ENCODE data around the gene PMIS2. TPM values are rescaled to one million over a fixed set of nuclear protein-coding genes. Genes with fewer than 3 reads are reported as not detected.

The PMIS2 gene
- not detected for total RNA-seq
- long read RNA-seq = 0 reads

DNA sequence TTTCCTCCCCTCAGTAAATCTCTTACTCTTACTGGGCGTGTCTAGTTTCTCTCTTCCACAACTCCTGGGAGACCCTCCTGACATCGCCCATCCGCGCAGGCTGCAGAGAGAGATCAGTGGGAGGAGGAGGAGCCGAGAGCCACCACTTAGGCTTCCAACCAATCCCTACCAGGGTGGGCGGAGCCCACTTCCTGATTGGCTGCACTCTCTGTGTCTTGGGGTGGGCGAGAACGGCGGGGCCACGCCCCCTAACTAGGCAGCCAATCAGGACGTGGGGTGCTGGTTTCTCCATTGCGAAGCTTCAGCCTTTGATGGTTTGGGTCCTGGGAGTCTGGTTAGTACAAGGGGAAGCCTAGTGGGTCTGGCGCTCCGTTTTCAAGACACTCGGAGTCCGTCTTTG is at the start of gene PMIS2:
Gene PMIS2, plus strand, starts transcription at position 326 of the 400 bp plus-strand sequence. CDS start 87 bp downstream, outside the sequence.
- Histone ChIP-seq H3K27me3 (no peaks in the 10 kb centered on the region), H3K27ac (no peak within 1 kb of the TSS), H3K36me3 (no peaks in the 10 kb centered on the region), H3K4me1 (no peaks in the 10 kb centered on the region), H3K4me3 (no peak within 1 kb of the TSS), H3K9me3 (no peaks in the 10 kb centered on the region)
- TF ChIP-seq, protein P1, sequence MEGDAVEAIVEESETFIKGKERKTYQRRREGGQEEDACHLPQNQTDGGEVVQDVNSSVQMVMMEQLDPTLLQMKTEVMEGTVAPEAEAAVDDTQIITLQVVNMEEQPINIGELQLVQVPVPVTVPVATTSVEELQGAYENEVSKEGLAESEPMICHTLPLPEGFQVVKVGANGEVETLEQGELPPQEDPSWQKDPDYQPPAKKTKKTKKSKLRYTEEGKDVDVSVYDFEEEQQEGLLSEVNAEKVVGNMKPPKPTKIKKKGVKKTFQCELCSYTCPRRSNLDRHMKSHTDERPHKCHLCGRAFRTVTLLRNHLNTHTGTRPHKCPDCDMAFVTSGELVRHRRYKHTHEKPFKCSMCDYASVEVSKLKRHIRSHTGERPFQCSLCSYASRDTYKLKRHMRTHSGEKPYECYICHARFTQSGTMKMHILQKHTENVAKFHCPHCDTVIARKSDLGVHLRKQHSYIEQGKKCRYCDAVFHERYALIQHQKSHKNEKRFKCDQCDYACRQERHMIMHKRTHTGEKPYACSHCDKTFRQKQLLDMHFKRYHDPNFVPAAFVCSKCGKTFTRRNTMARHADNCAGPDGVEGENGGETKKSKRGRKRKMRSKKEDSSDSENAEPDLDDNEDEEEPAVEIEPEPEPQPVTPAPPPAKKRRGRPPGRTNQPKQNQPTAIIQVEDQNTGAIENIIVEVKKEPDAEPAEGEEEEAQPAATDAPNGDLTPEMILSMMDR (IDR thresholded peaks at IDR 0.05) = no peak
- ATAC-seq (no peak), DNase-seq (no peak)
- intact Hi-C loops (cut with DNase I) = no loop called here

DNA sequence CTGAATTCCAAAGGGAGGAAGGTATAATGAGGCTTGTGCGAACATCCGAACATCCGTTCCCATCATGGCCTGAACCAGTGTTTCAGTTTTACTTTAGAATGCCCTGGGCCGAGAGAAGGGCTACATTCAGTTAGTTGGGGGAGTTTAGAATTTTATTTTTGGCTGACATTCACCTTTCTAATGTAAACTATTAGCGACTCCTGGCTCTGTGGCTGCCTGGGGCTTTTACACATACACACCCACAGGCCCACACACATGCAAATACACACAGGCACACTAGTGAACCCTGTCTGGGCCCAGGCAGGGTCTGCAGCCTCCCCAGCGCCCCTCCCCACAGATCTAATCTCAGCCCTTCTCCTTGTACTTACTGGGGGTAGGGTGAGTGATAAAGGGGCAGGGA is 46.7 kb upstream of the PMIS2 start:
- intact Hi-C loops (cut with DNase I) = no loop called here
- H3K4me1 ChIP-seq = no peaks in the 10 kb centered on the region
- TF ChIP-seq, protein P1 (IDR thresholded peaks at IDR 0.05) = no peak
- H3K27me3 ChIP-seq = peaks cover 4% of the 10 kb centered on the region
- DNase-seq (no peak), ATAC-seq (no peak)
- no peaks in the 10 kb centered on the region for H3K9me3 ChIP-seq
- no peak overlapping the region for H3K4me3 ChIP-seq
- H3K36me3 ChIP-seq = no peaks in the 10 kb centered on the region
- no peak overlapping the region for H3K27ac ChIP-seq

DNA sequence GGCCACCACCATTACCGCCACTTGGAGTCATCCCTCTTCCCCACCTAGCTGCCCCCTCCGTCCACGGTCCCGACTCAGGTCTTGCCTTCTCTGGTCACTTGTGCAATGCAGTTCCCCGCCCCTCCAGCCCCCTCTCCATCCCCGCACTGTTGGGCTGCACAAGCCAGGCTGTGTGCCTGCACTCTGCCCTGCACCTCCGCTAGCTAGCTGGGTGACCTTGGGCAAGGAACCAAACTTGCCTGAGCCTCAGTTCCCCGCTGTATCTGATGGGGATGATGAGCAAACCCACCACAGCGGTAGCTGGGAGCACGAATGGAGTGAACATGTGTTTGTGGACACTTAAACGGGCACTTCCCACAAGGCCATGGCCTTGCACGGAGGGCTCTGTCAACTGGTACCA is 46.1 kb upstream of the PMIS2 start:
- Histone ChIP-seq H3K4me1 (no peaks in the 10 kb centered on the region), H3K27ac (no peak overlapping the region), H3K36me3 (no peaks in the 10 kb centered on the region), H3K9me3 (no peaks in the 10 kb centered on the region), H3K4me3 (no peak overlapping the region), H3K27me3 (no peaks in the 10 kb centered on the region)
- no peak for ATAC-seq
- intact Hi-C loops (cut with DNase I) = no loop called here
- TF ChIP-seq, protein P1 (IDR thresholded peaks at IDR 0.05) = no peak
- DNase-seq = no peak

DNA sequence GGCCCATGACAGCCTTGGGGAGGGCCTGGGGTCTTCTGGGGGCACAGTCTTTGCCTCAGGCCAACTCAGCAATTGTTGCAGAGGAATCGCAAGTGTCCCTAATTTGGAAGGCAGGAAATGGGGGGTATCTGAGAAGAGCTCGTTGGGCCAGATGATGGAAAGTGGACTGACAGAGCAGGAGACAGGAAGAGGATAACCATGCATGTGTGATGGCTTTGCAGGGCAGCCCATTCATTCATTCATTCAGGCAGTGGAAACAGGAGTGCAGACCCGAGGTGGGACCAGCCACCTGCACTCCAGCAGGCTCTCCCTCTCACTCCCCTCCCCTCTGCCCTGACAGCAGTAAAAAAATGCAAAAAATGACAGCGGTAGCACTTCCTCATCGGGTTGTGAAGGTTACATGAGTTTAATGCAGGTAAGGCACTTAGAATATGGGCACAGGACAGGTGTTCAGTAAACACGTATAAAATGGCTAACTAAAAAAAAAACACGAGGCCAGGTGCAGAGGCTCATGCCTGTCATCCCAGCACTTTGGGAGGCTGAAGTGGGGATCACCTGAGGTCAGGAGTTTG is 45.5 kb upstream of the PMIS2 start:
- no peaks in the 10 kb centered on the region for H3K4me1 ChIP-seq
- H3K36me3 ChIP-seq = no peaks in the 10 kb centered on the region
- no peak overlapping the region for H3K4me3 ChIP-seq
- DNase-seq (no peak), ATAC-seq (no peak)
- no peaks in the 10 kb centered on the region for H3K9me3 ChIP-seq
- no peaks in the 10 kb centered on the region for H3K27me3 ChIP-seq
- TF ChIP-seq, protein P1 (IDR thresholded peaks at IDR 0.05) = no peak
- intact Hi-C loops (cut with DNase I) = no loop called here
- no peak overlapping the region for H3K27ac ChIP-seq

DNA sequence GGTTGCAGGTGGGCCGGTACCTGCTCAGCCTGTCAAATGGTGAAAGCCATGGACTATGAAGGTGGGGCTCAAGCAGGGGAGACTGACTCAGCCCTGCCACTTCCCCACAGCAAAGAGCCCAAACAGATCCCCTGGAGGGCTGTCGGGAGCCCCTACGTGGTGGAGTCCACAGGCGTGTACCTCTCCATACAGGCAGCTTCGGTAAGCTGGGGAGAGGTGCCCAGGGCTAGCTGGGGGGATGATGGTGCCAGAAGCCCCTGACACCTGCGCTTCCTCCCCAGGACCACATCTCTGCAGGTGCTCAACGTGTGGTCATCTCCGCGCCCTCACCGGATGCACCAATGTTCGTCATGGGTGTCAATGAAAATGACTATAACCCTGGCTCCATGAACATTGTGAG is 43.8 kb upstream of the PMIS2 start:
- H3K9me3 ChIP-seq = no peaks in the 10 kb centered on the region
- no peaks in the 10 kb centered on the region for H3K36me3 ChIP-seq
- DNase-seq = no peak
- no peaks in the 10 kb centered on the region for H3K27me3 ChIP-seq
- no peak for ATAC-seq
- no peak overlapping the region for H3K4me3 ChIP-seq
- TF ChIP-seq, protein P1 (IDR thresholded peaks at IDR 0.05) = no peak
- peaks cover 10% of the 10 kb centered on the region for H3K4me1 ChIP-seq
- intact Hi-C loops (cut with DNase I) = no loop called here
- no peak overlapping the region for H3K27ac ChIP-seq

Measured in upper lobe of right lung (tissue), 1 donor.